HG02642 (cell line): Measurements from ENCODE around the gene ADGRA3.

Source experiments
- ATAC-seq: cut with Tn5 transposase; IDR thresholded peaks from one replicate; pipeline ENCODE4 v1.9.1; 2021; ENCODE audit warnings: mild to moderate bottlenecking; ENCODE audit not compliant: unreplicated experiment, poor library complexity

ADGRA3 gene

DNA sequence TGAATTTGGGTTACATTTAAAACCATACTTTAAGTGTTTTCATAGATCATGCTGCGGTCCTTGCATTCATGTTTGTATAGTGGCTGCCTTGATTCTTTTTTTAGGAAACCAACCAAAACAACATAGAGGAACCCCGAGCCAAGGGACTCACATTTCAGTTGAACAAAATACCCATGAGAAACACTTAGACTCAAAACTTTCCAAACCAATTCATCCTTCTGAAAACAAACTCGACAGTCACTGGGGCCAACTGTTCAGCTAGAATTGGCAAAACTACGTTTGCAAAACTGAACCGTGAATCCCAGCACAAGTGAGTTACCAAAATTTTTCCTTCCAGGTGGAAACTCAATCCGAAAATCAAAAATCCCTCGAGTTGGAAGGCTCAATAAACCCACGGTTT is 1.4 kb downstream of the ADGRA3 start:
- ATAC-seq = no peak

DNA sequence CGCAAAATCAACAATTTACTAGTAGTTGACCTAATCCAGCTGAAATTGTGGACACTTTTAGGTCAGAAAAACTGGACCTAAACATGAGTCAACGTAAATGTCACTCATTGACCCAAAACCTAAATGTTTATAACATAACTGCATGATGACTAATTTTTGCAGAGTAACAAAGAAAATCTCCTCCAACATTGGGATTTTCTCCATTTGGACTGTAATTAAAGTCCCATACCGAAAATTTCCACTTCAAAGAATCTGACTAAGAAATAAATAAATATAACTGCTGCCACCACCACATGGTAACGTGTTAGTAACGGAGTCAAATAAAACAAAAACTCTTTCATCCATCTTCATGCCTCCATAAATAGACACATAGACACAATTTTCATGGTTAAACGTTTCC is 1.9 kb downstream of the ADGRA3 start:
- no peak for ATAC-seq

DNA sequence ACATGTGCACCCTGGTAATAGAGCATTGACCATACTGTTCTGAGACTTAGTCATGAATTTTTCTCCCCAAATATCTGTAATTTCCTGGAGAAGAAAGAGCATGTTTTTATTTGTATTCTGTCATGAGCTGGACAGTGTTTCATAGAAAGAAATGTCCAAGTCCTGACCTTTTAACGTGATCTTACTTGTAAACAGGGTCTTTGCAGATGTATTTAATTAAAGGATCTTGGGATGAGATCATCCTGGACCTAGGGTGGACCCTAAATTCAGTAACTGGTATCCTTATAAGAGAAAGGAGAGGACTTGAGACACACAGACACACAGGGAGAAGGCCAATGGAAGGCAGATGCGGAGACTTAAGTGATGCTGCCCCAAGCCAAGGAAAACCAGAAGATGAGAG is 3.6 kb downstream of the ADGRA3 start:
- no peak for ATAC-seq

DNA sequence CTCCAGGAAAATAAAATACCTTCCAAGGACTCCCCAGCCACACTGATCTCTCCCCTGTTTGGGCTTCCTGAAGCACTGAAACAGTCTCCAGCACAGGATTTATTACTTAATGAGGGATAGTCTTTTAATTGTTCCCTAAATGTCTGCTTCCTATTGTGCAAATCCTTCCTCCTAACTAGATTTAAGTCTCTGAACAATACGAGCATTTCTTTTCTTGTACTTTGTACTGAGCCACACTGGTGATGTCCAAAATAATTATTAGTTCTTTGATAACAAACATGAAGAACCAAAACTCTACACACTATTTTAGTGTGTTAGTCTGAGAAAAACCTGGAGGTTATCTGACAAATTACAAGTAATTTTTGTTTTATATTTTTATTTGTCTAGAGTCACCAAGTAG is 5.1 kb downstream of the ADGRA3 start:
- no peak for ATAC-seq

DNA sequence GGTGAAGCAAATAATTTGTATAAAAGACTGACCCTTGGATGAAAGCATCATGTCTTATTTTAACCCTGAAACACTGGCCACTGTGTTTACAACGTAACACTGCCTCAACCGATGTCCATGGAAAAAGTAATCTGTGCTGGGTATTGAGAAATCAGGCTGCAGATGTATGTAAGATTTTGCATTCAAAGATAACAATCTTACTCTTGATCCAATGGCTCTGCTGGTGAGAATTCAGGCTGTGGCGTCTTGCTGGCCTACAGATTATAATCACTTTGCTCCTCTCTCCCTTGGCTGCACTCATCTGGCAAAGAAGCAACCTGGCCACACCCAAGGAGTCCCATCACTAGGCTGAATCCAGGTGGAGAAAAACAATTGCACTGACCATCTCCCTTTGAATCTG is 7.5 kb downstream of the ADGRA3 start:
- no peak for ATAC-seq

DNA sequence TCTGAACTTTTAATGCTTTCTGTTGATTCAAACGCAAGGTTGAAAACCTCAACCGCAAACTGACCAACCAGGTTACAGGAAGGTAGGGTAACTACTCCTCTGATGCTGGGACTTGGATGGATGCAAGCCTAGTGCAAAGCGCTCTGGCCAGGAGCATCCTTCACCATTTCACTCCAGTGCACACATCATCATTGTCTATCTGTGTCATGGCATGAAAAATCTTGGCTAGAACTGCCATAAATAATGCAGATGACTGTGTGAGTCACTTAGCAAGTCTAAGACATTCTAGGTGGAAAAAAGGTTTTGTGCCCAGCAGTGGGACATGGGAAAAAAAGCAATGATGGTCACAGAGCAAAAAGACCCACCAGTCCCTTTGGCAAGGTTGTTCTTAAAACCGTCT is 10.9 kb downstream of the ADGRA3 start:
- ATAC-seq = no peak

DNA sequence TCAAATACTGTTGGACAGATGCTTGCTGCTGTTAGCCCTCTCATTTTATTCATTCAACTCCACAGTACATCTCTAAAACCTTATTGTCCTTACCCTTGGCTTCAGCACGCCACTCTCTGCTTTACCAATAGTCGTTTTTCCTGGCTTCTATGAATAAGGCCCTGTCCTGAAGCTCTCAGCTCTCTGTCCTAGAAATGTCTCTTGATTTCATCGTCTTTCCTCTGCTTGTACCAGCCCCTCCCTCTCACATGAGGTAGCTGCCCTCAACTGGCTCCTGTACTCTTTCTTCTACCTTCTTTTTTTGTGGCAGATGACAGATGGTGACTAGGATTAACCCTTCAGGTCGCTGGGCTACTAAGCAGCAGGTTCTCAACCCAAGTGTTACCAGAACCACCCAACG is 11.4 kb downstream of the ADGRA3 start:
- no peak for ATAC-seq

DNA sequence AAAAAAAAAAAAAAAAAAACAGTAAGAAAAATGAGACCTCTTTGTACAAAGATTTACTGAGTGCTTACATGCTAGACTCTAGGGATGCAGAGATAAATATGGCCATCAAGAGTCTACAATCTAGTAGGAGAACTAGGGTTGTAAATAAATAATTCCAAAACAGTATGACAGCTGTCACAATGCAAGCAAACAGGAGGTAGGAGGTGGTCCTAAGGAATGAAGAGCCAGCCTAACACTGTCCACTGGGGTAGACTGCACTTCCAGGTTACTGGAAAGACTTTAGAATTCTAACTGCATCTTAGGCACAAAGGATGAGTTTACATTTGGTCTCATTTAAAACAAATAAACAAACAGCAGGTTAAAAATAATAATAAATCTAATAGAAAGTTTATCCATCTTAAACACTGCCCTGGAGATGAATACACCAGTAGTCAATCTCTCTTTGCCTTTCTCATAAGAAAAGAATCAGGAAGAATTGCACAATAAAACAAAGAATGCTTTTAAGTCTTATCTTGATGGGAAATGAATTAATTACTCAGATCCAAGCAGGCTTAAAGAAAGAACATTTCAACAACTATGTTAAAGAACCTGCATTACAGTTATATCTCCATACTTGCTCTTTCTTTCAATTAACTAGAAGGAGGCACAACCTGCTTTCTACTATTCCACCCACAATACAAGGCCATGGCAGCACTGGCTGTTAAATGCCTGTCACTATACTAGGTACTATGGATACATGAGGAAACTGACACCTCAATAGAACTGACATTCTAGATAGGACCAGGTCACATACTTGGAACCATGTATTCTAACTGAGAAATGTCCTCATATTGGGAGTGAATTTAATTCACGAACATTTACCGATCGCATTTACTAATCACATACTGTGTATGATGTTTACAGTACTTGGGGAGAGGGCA is 12.7 kb downstream of the ADGRA3 start:
- ATAC-seq = no peak

DNA sequence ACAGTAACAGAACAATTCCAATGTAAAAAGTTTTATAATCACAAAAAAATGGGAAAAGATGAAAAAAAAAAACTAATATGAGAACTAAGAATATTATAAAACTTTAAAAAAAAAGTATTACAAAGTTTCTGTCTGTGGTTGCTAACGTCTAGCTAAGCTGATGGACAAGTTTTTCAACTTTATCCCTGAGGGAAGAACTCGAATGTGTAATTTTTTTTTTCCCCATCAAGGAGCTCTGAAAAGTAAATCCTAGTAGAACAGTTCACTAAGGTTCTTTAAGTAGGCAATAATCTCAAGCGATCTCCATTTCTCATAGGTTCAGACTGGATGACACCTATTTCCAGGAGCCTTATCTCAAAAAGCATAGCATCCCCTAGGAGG is 14.2 kb downstream of the ADGRA3 start:
- no peak for ATAC-seq

DNA sequence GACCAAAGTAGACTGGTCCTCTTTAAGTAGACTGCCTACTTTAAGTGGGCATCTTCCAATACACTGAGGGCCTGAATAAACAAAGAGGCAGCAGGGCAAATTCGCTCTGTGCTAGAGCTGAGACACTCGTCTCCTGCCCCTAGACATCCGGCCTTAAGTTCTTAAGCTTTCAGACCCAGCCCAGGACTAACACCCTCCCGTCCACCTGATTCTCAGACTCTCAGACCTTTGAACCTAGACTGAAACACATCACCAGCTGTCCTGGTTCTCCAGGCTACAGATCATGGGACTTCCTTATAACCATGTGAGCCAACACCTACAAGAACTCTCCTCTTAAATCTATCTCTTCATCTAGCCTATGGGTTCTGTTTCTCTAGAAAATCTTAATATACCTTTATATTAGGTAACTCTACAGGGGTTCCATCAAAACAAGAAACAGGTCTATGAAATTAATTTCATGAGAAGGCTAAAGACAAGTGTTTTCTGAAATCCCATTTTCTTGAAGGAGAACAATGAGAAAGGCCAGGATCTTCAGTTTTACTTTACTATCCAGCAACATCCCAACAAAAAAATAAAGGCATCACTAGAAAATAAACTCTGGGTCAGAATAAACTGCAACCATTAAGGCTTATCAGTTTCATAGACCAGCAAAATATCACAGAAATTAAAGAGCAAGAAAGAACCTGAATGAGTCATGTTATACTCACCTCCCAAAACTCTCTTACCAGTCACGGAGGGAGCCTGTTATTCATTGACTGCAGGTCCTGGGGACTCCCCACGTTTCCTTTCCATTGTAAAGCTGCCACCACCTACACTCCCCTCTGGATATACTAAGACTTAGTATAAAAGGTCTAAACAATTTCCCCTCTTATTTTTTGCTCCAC is 14.8 kb downstream of the ADGRA3 start:
- ATAC-seq = no peak

DNA sequence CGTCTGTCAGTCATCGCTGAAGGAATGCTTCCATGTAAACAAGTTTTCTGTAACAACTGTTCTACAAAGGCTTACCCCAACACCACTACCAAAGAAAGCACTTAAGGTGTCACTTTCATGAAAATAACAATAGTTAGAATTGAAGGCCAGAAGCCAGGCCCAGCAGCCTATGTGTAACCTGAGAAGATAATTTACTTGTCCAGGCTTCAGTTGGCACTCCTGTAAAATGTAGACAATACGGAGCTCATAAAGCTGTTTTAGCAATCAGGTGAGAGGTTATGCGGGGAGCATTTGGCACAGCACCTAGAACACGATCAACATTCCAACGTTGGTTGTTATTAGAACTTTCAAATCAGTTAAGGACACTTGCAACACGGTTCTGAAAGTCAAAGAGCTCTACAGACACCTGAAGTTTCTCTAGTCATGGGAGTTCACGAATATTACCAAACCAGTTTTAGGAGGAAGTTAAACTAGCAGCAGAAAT is 15.7 kb downstream of the ADGRA3 start:
- ATAC-seq = no peak

DNA sequence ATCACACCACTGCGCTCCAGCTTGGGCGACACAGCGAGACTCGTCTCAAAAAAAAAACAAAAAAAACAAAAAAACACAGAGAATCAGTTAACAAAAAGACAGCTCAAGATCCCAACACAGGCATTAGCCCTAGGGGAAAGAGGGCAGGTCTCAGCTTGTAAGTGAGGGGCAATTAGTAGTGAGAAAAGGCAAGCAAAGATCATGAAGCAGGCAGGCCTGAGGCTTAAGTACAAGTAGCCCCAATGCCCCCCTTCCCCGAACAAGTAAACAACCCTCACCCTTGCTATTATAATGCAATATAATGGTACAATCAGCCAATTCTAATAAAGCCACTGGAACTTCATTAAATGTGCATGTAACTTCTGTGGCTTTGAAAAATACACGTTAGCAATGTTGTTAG is 17.0 kb downstream of the ADGRA3 start:
- ATAC-seq = no peak

DNA sequence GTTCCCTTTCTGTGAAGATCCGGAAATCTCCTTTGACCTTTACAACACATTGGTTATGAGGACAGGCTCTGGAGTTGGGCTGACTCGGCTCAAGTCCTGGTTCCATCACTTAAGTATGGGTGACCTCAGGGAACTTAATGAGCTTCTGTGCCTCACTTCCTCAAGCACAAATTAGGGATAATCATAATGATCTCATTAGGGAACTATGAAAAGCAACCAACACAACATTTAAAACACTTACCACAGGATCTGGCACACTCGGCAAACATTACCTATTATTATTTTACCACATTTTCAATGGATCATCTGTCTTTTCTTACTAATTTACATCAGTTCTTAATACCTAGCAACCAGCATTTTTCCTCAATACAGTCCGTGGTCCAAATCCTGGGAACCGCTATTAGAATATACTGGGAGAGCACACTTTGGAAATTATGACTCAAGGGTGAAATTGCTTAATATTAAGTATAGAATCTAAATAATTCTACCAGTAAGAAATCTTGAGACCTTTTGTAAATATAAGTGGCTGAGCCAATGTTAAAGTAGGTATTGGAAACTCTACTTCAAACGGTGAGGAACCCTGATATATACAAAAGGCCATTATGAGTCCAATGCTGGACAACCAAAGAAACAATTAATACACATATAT is 19.6 kb downstream of the ADGRA3 start:
- no peak for ATAC-seq

DNA sequence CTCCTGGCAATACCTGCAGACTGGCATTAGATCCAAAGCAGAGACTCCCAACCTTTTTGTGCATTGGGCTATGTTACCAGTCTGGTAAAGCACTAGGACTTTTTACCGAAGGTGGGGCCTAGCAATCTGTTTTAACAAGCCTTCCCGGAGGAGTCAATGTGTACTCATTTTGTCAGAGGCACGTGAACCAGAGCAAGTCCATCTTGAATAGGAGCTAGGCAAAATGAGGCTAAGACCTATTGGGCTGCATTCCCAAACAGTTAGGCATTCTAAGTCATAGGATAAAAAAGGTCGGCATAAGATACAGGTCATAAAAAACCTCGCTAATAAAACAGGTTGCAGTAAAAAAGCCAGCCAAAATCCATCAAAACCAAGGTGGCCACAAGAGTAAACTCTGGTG is 22.3 kb downstream of the ADGRA3 start:
- ATAC-seq = no peak

DNA sequence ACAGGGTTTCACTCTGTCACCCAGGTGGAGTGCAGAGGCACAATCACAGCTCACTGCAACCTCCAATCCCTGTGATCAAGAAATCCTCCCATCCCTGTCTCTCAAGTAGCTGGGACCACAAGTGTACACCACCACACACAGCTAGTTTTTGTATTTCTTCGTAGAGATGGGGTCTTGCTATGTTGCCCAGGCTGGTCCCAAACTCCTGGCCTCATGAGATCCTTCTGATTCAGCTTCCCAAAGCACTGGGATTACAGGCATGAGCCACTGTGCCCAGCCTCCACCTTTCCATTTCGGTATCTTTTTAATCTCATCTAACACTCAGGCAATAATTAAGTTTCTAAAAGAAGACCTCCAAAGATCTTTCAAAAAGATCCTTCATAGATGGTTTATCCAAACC is 22.9 kb downstream of the ADGRA3 start:
- no peak for ATAC-seq

DNA sequence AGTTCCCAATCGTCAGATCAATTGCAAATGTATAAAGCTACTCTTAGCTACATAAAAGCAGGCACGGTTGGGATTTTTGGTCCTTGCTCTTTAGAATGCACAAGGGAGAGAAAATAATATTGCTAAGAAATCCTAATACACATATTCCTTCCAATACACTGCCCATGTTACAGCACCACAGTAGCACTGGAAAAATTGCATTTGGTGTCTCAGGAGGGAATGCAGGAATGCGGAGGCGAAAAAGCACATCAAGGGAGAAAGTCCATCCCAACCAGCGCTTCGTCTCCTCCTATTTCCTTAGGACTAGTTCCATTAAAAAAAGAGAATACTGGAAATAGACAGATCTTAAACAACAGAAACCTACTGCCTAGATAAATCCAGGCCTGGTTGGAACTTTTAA is 23.9 kb downstream of the ADGRA3 start:
- ATAC-seq = no peak

DNA sequence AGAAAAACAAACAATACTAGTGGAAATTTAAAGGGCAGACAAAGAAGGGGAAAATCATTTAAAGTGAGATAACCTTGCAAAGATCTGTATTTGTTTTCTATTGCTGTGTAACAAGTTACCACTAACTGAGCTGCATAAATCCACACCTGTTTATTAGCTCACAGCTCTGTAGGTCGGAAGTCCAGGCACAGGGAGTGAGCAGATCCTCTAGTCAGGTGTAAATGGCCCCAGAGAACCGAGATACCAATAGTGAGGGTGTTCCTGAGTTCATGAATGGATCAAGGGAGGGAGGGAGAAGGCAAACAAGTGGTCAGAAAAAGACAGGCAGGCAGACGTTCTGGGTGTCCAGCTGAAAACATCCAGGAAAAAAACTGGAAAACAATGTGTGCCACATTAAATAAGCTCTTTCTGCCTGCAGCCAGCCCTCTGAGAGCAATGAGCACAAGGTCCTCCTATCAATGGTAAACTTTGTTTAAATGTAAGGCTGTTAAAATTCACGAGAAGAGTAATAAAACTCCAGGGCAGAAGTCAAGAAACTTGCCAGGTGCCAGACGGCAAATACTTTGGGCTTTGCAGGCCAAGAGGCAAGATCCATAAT is 25.0 kb downstream of the ADGRA3 start:
- ATAC-seq = no peak

DNA sequence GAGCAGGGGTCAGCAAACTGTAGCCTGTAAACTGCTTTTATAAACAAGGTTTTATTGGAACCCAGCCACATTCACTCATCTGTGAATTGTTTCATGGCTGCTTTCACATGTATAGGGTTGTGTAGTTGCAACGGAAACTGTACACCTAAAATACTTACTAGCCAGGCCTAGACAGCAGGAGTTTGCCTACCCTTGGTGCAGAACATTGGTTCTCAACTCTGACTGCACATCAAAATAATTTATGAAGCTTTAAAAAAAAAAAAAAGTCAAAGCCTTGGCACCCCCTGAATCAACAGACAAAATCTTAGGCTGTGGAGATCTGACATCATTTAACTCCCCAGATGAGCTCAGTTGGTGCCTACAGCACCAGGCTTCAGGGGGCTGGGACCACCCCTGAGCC is 27.8 kb downstream of the ADGRA3 start:
- ATAC-seq = no peak

DNA sequence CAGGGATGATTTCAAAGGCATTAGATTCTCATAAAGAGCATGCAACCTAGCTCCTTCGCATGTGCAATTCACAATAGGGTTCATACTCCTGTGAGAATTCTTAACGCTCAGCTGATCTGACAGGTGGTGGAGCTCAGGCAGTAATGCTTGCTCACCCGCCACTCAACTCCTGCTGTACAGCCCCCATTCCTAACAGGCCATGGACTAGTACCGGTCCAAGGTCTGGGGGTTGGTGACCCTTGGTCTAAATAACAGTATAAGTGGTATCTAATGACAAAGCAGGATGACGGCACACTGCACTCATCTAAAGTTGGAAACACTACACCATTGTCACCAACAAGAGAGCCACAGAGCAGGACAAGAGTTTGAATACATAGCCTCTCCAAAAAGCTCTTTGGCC is 28.5 kb downstream of the ADGRA3 start:
- ATAC-seq = no peak

DNA sequence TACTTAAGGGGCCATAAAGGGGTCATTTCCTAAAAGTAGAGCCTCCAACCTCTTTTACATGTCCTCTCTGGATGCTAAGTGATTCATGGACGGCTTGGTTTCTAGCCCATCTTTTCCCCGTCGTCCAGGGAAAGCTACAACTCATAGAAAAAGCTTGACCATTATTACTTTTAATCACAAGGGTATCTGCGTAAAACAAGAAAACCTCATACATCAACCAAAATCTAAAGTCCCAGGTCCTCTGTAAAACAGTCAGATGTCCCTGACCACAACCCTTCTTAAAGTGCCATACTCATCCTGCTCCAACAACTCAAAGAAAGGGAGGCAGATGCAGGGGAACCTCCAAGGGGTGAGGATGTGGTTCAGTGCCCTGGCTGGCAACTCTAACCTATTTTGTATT is 29.6 kb downstream of the ADGRA3 start:
- no peak for ATAC-seq
